ENCODE measurements around the gene ZKSCAN3. TPM values are rescaled to one million over a fixed set of nuclear protein-coding genes. Genes with fewer than 3 reads are reported as not detected.
A peak's percentile ranks its signal among the peaks of the same experiment; 100 is the strongest.

ZKSCAN3 gene
- total RNA-seq, 1 donor from 2014 or later: 12.6 TPM

DNA sequence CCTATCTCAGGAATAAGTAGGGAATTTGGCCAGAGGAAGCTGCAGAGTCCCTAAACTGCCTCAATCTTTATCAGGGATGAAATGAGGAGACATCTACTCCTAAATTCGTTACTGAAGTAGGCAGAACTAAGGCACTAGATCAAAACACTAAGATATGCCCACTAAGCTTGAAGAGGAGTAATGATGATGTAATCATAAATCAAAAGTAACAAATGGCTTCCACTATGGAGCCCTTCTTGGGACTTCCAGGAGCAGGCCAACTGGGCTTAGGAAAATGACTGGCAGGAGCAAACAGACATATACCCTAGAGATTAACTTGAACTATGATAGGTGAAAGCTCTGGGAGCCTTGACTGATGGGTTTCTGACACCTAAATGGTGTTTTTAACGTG is 34.4 kb downstream of the ZKSCAN3 start:
- H3K4me3 Mint-ChIP-seq: no peak overlapping the region
- H3K36me3 Mint-ChIP-seq: peaks cover 45% of the 10 kb centered on the region
- peak overlapping the region; percentile 91 for H3K27ac Mint-ChIP-seq
- H3K4me1 Mint-ChIP-seq (ENCODE audit: unreplicated experiment): peaks cover 12% of the 10 kb centered on the region
- peaks cover 5% of the 10 kb centered on the region for H3K9me3 Mint-ChIP-seq
- H3K27me3 Mint-ChIP-seq: no peaks in the 10 kb centered on the region
- no peak for DNase-seq (ENCODE audit: extremely low spot score, unreplicated experiment)
- TF ChIP-seq, protein P1, sequence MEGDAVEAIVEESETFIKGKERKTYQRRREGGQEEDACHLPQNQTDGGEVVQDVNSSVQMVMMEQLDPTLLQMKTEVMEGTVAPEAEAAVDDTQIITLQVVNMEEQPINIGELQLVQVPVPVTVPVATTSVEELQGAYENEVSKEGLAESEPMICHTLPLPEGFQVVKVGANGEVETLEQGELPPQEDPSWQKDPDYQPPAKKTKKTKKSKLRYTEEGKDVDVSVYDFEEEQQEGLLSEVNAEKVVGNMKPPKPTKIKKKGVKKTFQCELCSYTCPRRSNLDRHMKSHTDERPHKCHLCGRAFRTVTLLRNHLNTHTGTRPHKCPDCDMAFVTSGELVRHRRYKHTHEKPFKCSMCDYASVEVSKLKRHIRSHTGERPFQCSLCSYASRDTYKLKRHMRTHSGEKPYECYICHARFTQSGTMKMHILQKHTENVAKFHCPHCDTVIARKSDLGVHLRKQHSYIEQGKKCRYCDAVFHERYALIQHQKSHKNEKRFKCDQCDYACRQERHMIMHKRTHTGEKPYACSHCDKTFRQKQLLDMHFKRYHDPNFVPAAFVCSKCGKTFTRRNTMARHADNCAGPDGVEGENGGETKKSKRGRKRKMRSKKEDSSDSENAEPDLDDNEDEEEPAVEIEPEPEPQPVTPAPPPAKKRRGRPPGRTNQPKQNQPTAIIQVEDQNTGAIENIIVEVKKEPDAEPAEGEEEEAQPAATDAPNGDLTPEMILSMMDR (conservative IDR thresholded peaks at IDR 0.05): no peak

DNA sequence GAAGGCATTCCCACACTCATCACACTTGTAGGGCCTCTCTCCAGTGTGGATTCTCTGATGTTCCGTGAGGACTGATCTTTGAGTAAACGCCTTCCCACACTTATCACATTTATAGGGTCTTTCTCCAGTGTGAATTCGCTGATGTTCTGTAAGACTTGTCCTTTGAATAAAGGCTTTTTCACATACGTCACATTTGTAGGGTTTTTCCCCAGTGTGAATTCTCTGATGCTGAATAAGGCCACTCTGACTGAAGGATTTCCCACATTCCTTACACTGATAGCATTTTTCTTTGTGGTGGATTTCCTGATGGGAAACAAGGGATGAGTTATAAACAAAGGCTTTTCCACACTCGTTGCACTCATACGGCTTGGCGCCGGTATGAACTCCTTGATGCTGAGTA is 40.9 kb downstream of the ZKSCAN3 start:
- TF ChIP-seq, protein P1 (conservative IDR thresholded peaks at IDR 0.05): no peak
- Mint-ChIP-seq H3K4me1 (ENCODE audit: unreplicated experiment) (peaks cover 13% of the 10 kb centered on the region), H3K27me3 (no peaks in the 10 kb centered on the region), H3K9me3 (no peaks in the 10 kb centered on the region), H3K27ac (no peak overlapping the region), H3K36me3 (peaks cover 44% of the 10 kb centered on the region), H3K4me3 (no peak overlapping the region)
- DNase-seq (ENCODE audit: extremely low spot score, unreplicated experiment): no peak

DNA sequence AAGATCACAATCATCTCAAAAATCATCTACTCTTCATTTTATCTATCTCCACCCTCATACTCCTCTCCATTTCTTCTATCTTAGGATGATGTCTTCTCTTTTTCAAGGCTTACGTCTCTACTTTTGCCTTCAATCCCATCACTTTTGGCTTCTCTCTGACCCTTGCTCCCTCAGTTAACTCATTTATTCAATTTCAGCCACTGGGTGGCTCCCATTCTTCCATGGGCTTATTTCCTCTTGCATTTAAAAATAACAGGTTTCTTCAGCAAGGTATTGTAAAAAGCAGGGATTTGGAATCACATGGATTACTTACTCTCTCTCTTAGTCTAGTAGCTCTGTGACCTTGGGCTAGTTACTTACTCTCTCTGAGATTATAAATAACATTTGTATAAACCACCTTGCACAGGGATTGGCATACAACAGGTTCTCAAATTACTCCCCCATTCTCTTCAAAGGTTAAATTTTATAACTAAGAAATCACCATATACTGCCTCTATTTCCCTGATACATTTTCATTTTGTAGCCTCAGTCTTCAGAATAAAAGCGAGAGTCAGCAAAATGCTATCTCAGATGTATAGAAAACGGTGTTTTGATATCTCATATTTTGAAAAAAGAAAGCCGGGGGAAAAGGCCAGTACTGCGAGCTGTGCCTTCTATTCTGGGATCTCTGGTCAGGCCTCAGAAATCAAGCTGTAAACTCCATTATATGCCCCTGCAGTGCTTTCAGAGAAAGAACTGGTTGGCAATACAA is 44.3 kb downstream of the ZKSCAN3 start:
- Mint-ChIP-seq H3K27ac (no peak overlapping the region), H3K4me3 (no peak overlapping the region), H3K4me1 (ENCODE audit: unreplicated experiment) (peaks cover 34% of the 10 kb centered on the region), H3K9me3 (no peaks in the 10 kb centered on the region), H3K36me3 (peaks cover 59% of the 10 kb centered on the region), H3K27me3 (no peaks in the 10 kb centered on the region)
- TF ChIP-seq, protein P1 (conservative IDR thresholded peaks at IDR 0.05): peak; percentile 59
- DNase-seq (ENCODE audit: extremely low spot score, unreplicated experiment): no peak

DNA sequence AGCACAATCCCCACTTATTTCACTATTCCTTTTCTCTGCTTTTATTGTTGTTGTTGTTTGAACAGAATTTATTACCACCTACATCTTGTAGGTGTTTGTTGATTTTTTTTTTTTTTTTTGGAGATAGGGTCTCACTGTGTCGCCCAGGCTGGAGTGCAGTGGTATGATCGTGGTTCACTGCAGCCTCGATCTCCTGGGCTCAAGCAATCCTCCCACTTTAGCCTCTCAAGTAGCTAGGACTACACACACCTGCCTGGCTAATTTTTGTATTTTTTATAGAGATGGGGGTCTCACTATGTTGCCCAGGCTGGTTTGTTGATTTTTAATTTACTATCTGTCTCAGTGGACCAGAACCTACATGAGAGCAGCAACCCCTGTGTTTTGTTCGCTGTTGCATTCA is 46.2 kb downstream of the ZKSCAN3 start:
- TF ChIP-seq, protein P1 (conservative IDR thresholded peaks at IDR 0.05): no peak
- no peaks in the 10 kb centered on the region for H3K27me3 Mint-ChIP-seq
- H3K4me1 Mint-ChIP-seq (ENCODE audit: unreplicated experiment): peaks cover 34% of the 10 kb centered on the region
- H3K4me3 Mint-ChIP-seq: no peak overlapping the region
- peaks cover 51% of the 10 kb centered on the region for H3K36me3 Mint-ChIP-seq
- DNase-seq (ENCODE audit: extremely low spot score, unreplicated experiment): no peak
- no peak overlapping the region for H3K27ac Mint-ChIP-seq
- H3K9me3 Mint-ChIP-seq: no peaks in the 10 kb centered on the region

DNA sequence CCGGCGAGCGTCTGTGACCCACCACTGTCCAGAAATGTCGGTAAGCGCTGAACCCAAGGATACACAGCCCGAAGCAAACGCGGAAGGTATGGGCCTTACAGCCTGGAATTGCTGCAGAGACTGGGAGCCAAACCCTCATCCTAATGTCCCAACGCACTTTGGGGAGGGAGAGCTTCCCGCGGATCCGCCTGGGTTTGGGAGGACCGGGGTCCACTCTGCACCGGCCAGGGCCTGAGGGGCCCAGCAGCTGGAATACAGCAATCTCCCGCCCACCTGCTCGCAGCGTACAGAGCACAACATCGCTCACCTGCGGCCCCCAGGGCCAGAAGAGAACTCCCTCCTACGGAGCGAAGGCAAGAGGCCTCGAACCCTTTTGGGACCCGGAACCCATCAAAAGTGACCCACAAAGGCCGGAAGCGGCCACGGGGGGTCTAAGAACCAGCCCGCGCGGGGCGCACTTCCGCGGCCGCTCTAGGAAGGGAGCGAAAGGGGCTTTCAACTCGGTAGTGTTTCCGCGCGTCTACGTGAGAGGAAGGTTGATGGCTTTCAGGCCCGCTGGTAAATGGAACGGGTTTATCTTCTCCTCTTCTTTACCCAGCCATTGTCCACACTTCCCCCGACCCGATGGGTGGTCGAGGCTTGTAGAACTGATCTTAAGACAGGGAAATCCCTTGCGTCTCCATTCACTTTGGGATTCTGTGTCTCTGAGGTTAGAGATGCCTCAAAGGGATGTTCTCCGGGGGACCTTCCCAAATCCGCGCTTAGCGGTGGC is 49.8 kb downstream of the ZKSCAN3 start, which contains the start of gene ZSCAN12:
ZSCAN12 (minus strand) TSS at position 398 of the 772 bp plus-strand sequence. CDS start 1,342 bp downstream, outside the sequence.
- peak; percentile 84 for DNase-seq (ENCODE audit: extremely low spot score, unreplicated experiment)
- Mint-ChIP-seq H3K36me3 (peaks cover 28% of the 10 kb centered on the region), H3K27ac (peak within 1 kb of the TSS; percentile 90), H3K27me3 (peaks cover 20% of the 10 kb centered on the region), H3K4me3 (peak within 1 kb of the TSS; percentile 95), H3K4me1 (ENCODE audit: unreplicated experiment) (peaks cover 28% of the 10 kb centered on the region), H3K9me3 (no peaks in the 10 kb centered on the region)
- TF ChIP-seq, protein P1 (conservative IDR thresholded peaks at IDR 0.05): peak; percentile 80

All from type B pancreatic cell (in vitro differentiated cells).